Smooth muscle cell (in vitro differentiated cells): ENCODE measurements around the gene SNRPB. TPM values are rescaled to one million over a fixed set of nuclear protein-coding genes. Genes with fewer than 3 reads are reported as not detected.

Experiments
- DNase-seq: peaks from one replicate; lab custom pipeline; 2025; ENCODE audit not compliant: unreplicated experiment; lab: John Stamatoyannopoulos, UW
- H2AFZ ChIP-seq: fragments of 200-600 bp; sonication (generic); 2 replicates; pipeline ENCODE4 v1.6.0; 2016; ENCODE audit warnings: antibody characterized with exemption, low read depth, mild to moderate bottlenecking
- H3F3A ChIP-seq: fragments of 200-600 bp; sonication (generic); 2 replicates; pipeline ENCODE4 v1.6.0; 2017; ENCODE audit warnings: antibody characterized with exemption, low read depth
- H3K27ac ChIP-seq: fragments of 200-600 bp; sonication (generic); 2 replicates; pipeline ENCODE4 v1.5.1; 2016; ENCODE audit warnings: low read depth, mild to moderate bottlenecking
- H3K27me3 ChIP-seq: fragments of 200-600 bp; sonication (generic); 2 replicates; pipeline ENCODE4 v1.6.1; 2016; ENCODE audit warnings: low read depth, mild to moderate bottlenecking
- H3K36me3 ChIP-seq: fragments of 200-600 bp; sonication (generic); 2 replicates; pipeline ENCODE4 v1.5.1; 2016; ENCODE audit warnings: low read depth
- H3K4me1 ChIP-seq: fragments of 200-600 bp; sonication (generic); 2 replicates; pipeline ENCODE4 v1.5.1; 2016; ENCODE audit warnings: low read depth
- H3K4me2 ChIP-seq: fragments of 200-600 bp; sonication (generic); 2 replicates; pipeline ENCODE4 v1.6.0; 2016; ENCODE audit warnings: mild to moderate bottlenecking
- H3K4me3 ChIP-seq: fragments of 200-600 bp; sonication (generic); 2 replicates; pipeline ENCODE4 v1.5.1; 2016; ENCODE audit warnings: mild to moderate bottlenecking
- H3K79me2 ChIP-seq: fragments of 200-600 bp; sonication (generic); 2 replicates; pipeline ENCODE4 v1.6.0; 2016; ENCODE audit warnings: low read depth, mild to moderate bottlenecking
- H3K9ac ChIP-seq: fragments of 200-600 bp; sonication (generic); 2 replicates; pipeline ENCODE4 v1.6.0; 2016; ENCODE audit warnings: low read depth
- H3K9me3 ChIP-seq: fragments of 200-600 bp; sonication (generic); replicated peaks from 2 replicates; pipeline ENCODE4 v1.5.1; 2016; ENCODE audit warnings: low read depth
- H4K20me1 ChIP-seq: fragments of 200-600 bp; sonication (generic); 2 replicates; pipeline ENCODE4 v1.6.0; 2016; ENCODE audit warnings: low read depth
- WGBS: methylation state at CpG from one replicate; pipeline ENCODE4 v1.1.7; 2016; ENCODE audit warnings: low lambda C conversion rate; 5-methylcytosine and 5-hydroxymethylcytosine counted together
- polyA plus RNA-seq: library from polyadenylated mRNA; unstranded; fragments of >200 nt; fragmentation: Nextera tagmentation; extraction: Ambion mirVana; gene quantifications from 2 replicates; pipeline ENCODE4 v1.2.1, GENCODE V29; 2016
- total RNA-seq: library from RNA; depleted of rRNA; stranded (reverse); fragments of >200 nt; gene quantifications from 2 replicates; pipeline ENCODE4 v1.2.3, GENCODE V29; 2014
- TF ChIP-seq, protein P1 (sequence below): fragments of 200-600 bp; sonication (generic); IDR thresholded peaks from 2 replicates; pipeline ENCODE4 v1.5.1; 2017; ENCODE audit warnings: borderline replicate concordance, mild to moderate bottlenecking, antibody characterized with exemption; ENCODE audit not compliant: insufficient read depth, poor library complexity, severe bottlenecking

Gene SNRPB
- total and polyA plus RNA-seq, 2 experiments from 2014 or later, result 250 to 281 TPM

DNA sequence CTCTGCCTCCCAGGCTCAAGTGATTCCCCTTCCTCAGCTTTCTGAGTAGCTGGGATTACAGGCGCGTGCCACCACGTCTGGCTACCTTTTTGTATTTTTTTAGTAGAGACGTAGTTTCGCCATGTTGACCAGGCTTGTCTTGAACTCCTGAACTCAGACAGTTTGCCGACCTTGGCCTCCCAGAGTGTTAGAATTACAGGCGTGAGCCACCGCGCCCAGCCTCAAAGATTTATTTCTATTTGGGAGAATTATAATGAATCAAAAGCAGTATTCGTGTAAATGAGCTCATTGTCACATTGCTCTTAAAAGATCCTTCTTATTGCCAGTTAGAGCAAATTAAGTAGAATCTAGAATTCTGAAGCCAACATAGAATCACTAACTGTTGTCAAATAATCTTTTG lies 47.5 kb upstream of the SNRPB start:
- no peaks in the 10 kb centered on the region for H4K20me1 ChIP-seq
- TF ChIP-seq, protein P1, sequence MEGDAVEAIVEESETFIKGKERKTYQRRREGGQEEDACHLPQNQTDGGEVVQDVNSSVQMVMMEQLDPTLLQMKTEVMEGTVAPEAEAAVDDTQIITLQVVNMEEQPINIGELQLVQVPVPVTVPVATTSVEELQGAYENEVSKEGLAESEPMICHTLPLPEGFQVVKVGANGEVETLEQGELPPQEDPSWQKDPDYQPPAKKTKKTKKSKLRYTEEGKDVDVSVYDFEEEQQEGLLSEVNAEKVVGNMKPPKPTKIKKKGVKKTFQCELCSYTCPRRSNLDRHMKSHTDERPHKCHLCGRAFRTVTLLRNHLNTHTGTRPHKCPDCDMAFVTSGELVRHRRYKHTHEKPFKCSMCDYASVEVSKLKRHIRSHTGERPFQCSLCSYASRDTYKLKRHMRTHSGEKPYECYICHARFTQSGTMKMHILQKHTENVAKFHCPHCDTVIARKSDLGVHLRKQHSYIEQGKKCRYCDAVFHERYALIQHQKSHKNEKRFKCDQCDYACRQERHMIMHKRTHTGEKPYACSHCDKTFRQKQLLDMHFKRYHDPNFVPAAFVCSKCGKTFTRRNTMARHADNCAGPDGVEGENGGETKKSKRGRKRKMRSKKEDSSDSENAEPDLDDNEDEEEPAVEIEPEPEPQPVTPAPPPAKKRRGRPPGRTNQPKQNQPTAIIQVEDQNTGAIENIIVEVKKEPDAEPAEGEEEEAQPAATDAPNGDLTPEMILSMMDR, result no peak

DNA sequence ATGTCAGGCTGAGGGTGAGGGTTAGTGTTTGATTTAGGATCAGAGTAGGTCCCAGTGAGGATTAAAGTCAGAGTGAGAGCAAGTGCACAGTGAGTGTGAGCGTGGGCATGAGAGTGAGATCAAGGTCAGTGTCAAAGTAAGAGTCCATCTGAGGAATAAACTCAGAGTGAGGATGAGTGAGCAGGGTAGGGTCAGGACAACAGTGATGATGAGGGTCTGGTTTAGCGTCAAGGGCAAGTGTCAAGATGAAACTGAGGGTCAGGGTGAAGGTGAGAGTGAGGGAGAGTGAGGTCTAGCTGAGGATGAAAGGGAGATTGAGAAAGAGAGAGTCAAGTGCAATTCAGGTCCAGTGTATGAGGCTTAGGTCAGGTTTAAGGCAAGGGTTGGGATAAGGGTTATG lies 45.8 kb upstream of the SNRPB start:
- H3K27me3 ChIP-seq, result peaks cover 40% of the 10 kb centered on the region
- no peaks in the 10 kb centered on the region for H3K36me3 ChIP-seq
- no peaks in the 10 kb centered on the region for H3K79me2 ChIP-seq
- H3K4me1 ChIP-seq, result no peaks in the 10 kb centered on the region
- DNase-seq, result no peak
- no peak overlapping the region for H3K4me2 ChIP-seq
- WGBS, result 60% methylated on average over 2 of the region's 2 CpGs
- H3F3A ChIP-seq, result no peaks in the 10 kb centered on the region
- no peak overlapping the region for H3K27ac ChIP-seq
- H3K9me3 ChIP-seq, result no peaks in the 10 kb centered on the region
- no peaks in the 10 kb centered on the region for H4K20me1 ChIP-seq
- TF ChIP-seq, protein P1, result no peak
- H3K4me3 ChIP-seq, result no peak overlapping the region
- H2AFZ ChIP-seq, result no peak overlapping the region
- H3K9ac ChIP-seq, result no peak overlapping the region

More for the DNA sequence above, 47.5 kb upstream of the SNRPB start:
- Histone ChIP-seq H3K9ac (no peak overlapping the region), H2AFZ (no peak overlapping the region), H3K9me3 (no peaks in the 10 kb centered on the region), H3K27me3 (peaks cover 36% of the 10 kb centered on the region), H3K79me2 (no peaks in the 10 kb centered on the region), H3K4me2 (no peak overlapping the region), H3K4me1 (no peaks in the 10 kb centered on the region), H3F3A (no peaks in the 10 kb centered on the region), H3K4me3 (no peak overlapping the region), H3K36me3 (no peaks in the 10 kb centered on the region), H3K27ac (no peak overlapping the region)
- WGBS, result 86% methylated on average over 10 of the region's 10 CpGs
- DNase-seq, result no peak

DNA sequence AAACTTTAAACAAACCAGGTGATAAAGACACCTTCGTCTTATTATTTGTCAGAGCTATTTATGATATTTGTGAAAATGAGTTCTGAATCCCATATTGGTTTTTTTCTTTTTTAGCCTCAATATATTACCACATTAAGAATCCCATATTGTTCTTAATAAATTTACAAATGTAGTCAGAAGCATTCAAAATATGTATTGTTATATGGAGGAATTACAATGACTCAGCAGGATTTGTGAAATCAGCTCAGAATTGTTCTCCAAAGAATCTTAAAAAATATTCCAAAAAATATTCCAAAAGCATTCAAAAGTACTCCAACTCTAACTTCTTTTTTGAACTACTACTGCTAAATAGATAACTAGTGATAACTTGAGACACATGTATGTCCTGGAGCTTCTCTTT lies 44.6 kb upstream of the SNRPB start:
- Histone ChIP-seq H2AFZ (no peak overlapping the region), H3K79me2 (no peaks in the 10 kb centered on the region), H3K4me2 (no peak overlapping the region), H3F3A (no peaks in the 10 kb centered on the region), H3K4me3 (no peak overlapping the region), H3K9me3 (no peaks in the 10 kb centered on the region), H3K27me3 (peaks cover 40% of the 10 kb centered on the region), H4K20me1 (no peaks in the 10 kb centered on the region), H3K9ac (no peak overlapping the region), H3K4me1 (no peaks in the 10 kb centered on the region), H3K36me3 (no peaks in the 10 kb centered on the region), H3K27ac (no peak overlapping the region)
- no peak for DNase-seq
- 64% methylated on average over 1 of the region's 1 CpG for WGBS
- TF ChIP-seq, protein P1, result no peak

DNA sequence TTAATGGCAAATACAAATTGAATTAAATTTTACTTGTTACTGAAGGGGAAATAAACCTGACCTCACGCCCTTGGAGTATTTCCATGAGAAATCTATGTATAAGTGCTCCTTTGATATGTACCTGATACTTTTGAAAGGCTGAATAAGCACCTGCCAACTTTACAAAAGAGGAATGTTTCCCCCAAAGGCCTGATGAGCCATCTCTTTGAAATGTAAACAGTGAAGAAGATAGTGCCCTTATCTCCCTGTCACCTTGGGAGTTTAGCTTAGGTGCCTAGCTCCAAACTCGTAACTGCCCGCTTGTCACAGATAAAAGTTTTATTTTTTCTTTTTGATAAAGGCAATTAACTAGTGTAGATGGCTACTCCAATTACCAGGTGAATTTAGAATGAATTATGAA lies 39.2 kb upstream of the SNRPB start:
- peaks cover 25% of the 10 kb centered on the region for H3K79me2 ChIP-seq
- no peak overlapping the region for H3K9ac ChIP-seq
- H3K27me3 ChIP-seq, result peaks cover 21% of the 10 kb centered on the region
- peak overlapping the region; percentile 96 for H2AFZ ChIP-seq
- no peak for DNase-seq
- H3K36me3 ChIP-seq, result no peaks in the 10 kb centered on the region
- no peaks in the 10 kb centered on the region for H3K9me3 ChIP-seq
- WGBS, result 25% methylated on average over 3 of the region's 3 CpGs
- no peak overlapping the region for H3K27ac ChIP-seq
- H3K4me3 ChIP-seq, result peak overlapping the region; percentile 78
- TF ChIP-seq, protein P1, result no peak
- peaks cover 11% of the 10 kb centered on the region for H3K4me1 ChIP-seq
- H3F3A ChIP-seq, result no peaks in the 10 kb centered on the region
- peak overlapping the region; percentile 95 for H3K4me2 ChIP-seq
- no peaks in the 10 kb centered on the region for H4K20me1 ChIP-seq
